GM20000 (cell line): ENCODE results near the gene EXOC6B.

Experiments used
- DNase-seq: peaks from one replicate; pipeline ENCODE4 v3.0.0; 2012; ENCODE audit warnings: low spot score
- TF ChIP-seq, protein P1 (sequence below): IDR thresholded peaks from 2 replicates; pipeline ENCODE4 v1.5.1; 2012; ENCODE audit warnings: mild to moderate bottlenecking, control low read depth; ENCODE audit errors: extremely low read depth, missing control alignments

The EXOC6B gene

DNA sequence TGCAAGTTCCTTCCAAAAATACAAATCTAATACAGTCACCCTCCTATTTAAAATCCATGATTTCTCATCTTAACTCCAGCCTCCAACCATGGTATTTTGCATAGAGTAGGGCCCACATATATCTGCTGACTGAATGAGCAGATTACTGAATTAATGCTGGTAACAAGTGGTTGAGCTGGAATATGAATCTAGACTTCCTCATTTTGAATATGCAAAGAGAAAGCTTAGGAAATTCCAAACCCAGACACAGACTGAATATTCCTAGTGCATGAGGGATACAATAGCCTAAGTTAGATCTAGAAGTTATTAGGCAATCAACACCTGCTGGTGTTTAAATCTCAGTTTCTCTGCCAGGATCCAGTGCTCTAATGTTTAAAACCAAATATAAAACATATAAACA is 463.1 kb downstream of the EXOC6B start:
- no peak for DNase-seq
- TF ChIP-seq, protein P1, sequence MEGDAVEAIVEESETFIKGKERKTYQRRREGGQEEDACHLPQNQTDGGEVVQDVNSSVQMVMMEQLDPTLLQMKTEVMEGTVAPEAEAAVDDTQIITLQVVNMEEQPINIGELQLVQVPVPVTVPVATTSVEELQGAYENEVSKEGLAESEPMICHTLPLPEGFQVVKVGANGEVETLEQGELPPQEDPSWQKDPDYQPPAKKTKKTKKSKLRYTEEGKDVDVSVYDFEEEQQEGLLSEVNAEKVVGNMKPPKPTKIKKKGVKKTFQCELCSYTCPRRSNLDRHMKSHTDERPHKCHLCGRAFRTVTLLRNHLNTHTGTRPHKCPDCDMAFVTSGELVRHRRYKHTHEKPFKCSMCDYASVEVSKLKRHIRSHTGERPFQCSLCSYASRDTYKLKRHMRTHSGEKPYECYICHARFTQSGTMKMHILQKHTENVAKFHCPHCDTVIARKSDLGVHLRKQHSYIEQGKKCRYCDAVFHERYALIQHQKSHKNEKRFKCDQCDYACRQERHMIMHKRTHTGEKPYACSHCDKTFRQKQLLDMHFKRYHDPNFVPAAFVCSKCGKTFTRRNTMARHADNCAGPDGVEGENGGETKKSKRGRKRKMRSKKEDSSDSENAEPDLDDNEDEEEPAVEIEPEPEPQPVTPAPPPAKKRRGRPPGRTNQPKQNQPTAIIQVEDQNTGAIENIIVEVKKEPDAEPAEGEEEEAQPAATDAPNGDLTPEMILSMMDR, result no peak

DNA sequence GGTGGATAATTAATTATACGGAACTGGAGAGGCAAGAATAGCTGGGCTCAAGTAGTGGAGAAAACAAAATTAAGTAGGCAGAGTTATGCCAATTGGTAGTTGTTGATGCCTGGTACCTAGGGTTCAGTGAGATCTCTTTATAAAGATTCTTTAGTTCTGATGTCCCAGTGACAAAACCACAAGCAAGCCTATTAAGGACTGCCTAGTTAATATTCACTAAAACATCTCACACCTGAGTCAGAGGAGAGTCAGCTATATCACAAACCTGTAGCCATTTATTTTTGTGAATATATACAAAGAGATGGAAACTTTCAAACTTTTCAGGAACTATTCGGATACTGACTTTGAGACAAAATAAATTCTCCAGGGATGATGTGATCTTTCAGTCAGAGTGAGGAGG is 464.3 kb downstream of the EXOC6B start:
- DNase-seq, result no peak
- TF ChIP-seq, protein P1, result no peak

DNA sequence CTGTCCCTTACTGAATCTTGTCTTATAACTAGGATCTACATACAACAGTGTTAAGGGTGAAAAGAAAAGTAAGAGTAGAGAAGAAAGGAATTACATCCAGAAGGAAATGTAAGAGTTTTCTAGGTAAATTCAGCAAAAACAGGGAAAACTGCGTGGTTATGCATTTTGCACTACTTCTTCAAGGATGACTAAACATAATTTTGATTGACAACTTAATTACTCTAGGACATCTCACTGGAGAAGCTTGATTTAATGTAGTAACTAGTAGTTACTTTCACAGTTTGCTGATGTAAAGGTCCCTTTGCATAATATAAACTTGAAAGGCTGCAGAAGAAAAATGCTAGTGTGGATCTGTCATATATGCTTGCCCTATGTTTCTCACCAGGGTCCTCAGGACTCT is 464.8 kb downstream of the EXOC6B start:
- DNase-seq, result no peak
- TF ChIP-seq, protein P1, result no peak

DNA sequence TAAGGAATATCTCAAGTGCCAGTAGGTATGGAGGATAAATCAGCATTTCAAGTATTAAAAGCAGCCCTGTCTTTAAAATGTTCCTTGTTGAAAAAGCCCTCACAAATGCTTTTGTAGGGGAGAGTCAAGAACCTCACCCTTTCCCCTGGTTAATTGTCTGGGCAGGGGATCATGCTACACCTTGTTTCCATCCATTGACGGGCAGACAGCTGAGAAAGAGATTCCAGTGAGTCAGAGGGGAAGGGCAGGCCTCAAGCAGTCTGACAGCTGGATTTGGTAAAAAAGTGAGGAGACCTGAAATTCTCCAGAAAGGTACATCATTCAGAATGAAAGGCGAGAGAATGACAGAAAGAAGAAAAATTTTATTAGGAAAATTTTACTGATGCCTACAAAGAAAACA is 475.0 kb downstream of the EXOC6B start:
- DNase-seq, result no peak
- TF ChIP-seq, protein P1, result no peak

DNA sequence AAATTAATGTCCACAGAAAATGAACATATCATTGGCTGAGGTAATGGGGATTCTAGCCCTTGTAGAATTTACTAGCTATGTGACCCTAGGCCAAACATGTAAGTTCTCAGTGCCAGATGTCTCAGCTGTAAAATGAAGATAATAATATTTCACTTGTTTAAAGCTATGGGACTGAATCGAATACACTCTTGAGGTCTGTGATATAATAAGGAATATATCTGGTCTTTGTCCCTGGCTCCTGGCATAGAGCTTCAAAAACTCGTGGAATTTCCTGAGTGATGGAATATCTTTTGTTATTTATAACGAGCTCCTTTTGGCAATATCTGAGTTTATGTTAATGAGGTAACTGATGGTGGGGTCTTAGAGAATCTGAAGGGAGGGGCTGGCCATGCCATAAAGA is 476.8 kb downstream of the EXOC6B start:
- no peak for DNase-seq
- TF ChIP-seq, protein P1, result no peak

DNA sequence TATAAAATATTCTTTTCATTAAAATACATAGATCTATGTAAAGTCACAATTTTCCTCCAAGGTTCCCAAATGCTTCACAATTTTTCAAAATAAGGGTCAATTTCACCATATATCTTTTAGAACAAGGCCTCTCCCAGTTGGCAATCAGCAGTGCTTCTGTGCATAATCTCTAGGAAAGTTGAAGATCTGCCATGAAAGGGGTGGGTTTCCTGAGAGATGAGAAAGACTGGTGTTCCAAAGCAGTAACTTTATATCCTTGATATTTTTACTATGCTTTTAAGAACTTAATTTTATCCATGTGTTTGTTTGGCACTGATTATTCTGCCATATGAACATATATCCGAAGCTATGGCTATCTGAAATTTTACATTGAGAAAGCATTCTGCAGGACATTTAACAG is 478.8 kb downstream of the EXOC6B start:
- DNase-seq, result no peak
- TF ChIP-seq, protein P1, result no peak

DNA sequence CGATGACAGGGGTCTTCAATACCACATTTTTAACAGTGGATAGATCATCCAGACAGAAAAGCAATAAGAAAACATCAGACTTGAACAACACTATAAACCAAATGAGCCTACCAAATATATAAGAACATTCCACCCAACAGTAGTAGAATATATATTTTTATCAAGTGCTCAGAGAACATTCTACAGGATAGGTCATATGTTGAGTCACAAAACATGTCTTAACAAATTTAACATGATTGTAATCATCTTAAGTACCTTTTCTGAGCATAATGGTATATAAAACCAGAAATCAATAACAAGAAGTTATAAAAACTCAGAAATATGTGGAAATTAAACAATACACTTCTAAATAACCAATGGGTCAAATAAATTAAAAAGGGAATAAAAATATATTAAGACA is 484.2 kb downstream of the EXOC6B start:
- TF ChIP-seq, protein P1, result no peak
- DNase-seq, result no peak
